Erythroblast (primary cell): ENCODE results near the gene ACTN4.

Experiments
- GATA1 ChIP-seq: IDR thresholded peaks from 2 replicates; pipeline ENCODE4 v1.6.1; 2011; ENCODE audit warnings: low read depth, mild to moderate bottlenecking, control low read depth, low read length, moderate library complexity
- POLR2A ChIP-seq: IDR thresholded peaks from 2 replicates; pipeline ENCODE4 v1.6.1; 2011; ENCODE audit warnings: mild to moderate bottlenecking, low read length

DNA sequence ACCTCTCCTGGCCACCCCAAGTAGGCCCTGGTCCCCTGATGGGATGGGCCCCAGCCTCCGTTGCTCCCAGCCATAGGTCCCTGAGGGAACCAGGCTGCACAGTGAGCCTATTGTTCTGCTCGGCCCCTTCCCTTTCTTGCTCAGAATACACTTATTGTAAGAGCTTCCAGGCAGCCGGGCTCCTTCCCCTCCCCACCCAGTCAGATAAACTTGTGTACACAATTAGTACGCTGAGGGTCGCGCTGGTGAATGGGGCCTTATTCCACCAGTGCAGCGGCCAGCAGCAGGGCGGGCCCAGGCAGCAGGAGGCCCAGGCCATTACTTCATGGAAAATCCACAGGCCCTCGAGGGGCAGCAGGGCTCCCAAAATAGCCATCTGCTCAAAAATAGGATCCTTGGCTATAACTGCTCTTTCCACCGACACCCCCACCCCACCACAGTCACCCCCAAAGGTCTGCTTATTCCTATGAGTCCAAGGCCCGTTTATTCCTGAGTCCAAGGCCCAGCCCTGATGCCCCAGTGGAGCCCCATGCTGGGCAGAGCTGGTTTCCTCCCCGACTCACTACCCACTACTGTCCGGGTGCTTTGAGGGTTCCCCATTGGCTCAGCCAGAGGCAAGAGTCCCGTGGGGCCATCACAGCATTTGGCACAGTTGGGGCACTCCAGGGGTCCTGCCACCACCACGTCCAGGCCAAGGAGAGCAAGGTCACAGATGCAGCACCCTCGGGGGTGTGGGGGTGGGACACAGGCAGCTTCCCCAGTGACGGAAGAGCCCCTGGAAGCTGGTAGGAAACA lies 74.7 kb downstream of the ACTN4 start:
- no peak for TF ChIP-seq POLR2A
- TF ChIP-seq GATA1: no peak
